Fibroblast of lung (primary cell): ENCODE data around the gene KLHL29.

Experiments
- CTCF ChIP-seq, 2 donors: IDR thresholded peaks in 1 of 2; conservative IDR thresholded peaks in 1 of 2; 1 replicate in 1 of 2; 2 replicates in 1 of 2; pipeline ENCODE4 v1.5.1; 2011 to 2012; ENCODE audit warnings: low read length in 2 of 2, control low read depth in 1 of 2, inconsistent platforms in 1 of 2, low read depth in 1 of 2, mild to moderate bottlenecking in 1 of 2
- EZH2 ChIP-seq: IDR thresholded peaks from 2 replicates; pipeline ENCODE4 v1.5.1; 2012; ENCODE audit warnings: low read length, control low read depth, mild to moderate bottlenecking; ENCODE audit errors: missing control alignments

GRCh38 chr2:23354554-23354953, 30.4 kb upstream of the KLHL29 start:
- TF ChIP-seq CTCF (conservative IDR thresholded peaks at IDR 0.05 in 1 of 2, IDR thresholded peaks at IDR 0.05 in 1 of 2; ENCODE audit: low read depth in 1 of 2, low read length in 2 of 2): no peak
- TF ChIP-seq EZH2: no peak
